HG02763 (cell line): ENCODE results near the gene ANP32D.
"Not testable (repeated sequence)": the region's sequence is repeated elsewhere in the genome, so short reads cannot be mapped to it uniquely, and the experiment has no call there.

Experiments used
- ATAC-seq: cut with Tn5 transposase; IDR thresholded peaks from one replicate; pipeline ENCODE4 v1.9.1; 2021; ENCODE audit warnings: mild to moderate bottlenecking, moderate library complexity; ENCODE audit not compliant: unreplicated experiment

The ANP32D gene

GRCh38 chr12:48500281-48500680, 27.9 kb downstream of the ANP32D start:
- not testable (repeated sequence) for ATAC-seq

GRCh38 chr12:48506836-48507235, 34.5 kb downstream of the ANP32D start:
- ATAC-seq = not testable (repeated sequence)

GRCh38 chr12:48508987-48509386, 36.6 kb downstream of the ANP32D start:
- no peak for ATAC-seq

- no peak for ATAC-seq
Measured at GRCh38 chr12:48510111-48510510, 37.8 kb downstream of the ANP32D start.

- peak; percentile 58 for ATAC-seq
Measured at GRCh38 chr12:48512855-48513254, 40.5 kb downstream of the ANP32D start.

GRCh38 chr12:48514728-48515127, 42.4 kb downstream of the ANP32D start:
- ATAC-seq = no peak

GRCh38 chr12:48520381-48520780, 48.0 kb downstream of the ANP32D start:
- not testable (repeated sequence) for ATAC-seq
